HAP-1 (cell line): Measurements from ENCODE around the gene FGD6.
"Not testable (repeated sequence)": the region's sequence is repeated elsewhere in the genome, so short reads cannot be mapped to it uniquely, and the experiment has no call there.

Experiments
- DNase-seq, 2 experiments: peaks; one replicate each; pipeline ENCODE4 v3.0.0-alpha.2; 2016 to 2020; ENCODE audit warnings: low spot score in 2 of 2
- H3K27me3 ChIP-seq: fragments of 250-450 bp; sonication (Bioruptor Pico); 2 replicates; pipeline ENCODE4 v1.5.1; 2020; ENCODE audit warnings: low read depth, mild to moderate bottlenecking, moderate library complexity
- H3K36me3 ChIP-seq: fragments of 250-450 bp; sonication (Bioruptor Pico); replicated peaks from 2 replicates; pipeline ENCODE4 v1.5.1; 2020; ENCODE audit warnings: mild to moderate bottlenecking
- H3K4me1 ChIP-seq: fragments of 250-450 bp; sonication (Bioruptor Pico); 2 replicates; pipeline ENCODE4 v1.5.1; 2020; ENCODE audit warnings: mild to moderate bottlenecking
- H3K4me3 ChIP-seq: fragments of 250-450 bp; sonication (Bioruptor Pico); 2 replicates; pipeline ENCODE4 v1.5.1; 2020; ENCODE audit warnings: mild to moderate bottlenecking, moderate library complexity
- H3K9me3 ChIP-seq: fragments of 250-450 bp; sonication (Bioruptor Pico); 2 replicates; pipeline ENCODE4 v1.5.1; 2020; ENCODE audit warnings: mild to moderate bottlenecking, moderate library complexity
- in situ Hi-C: fragments of 300-500 bp; cut with MboI; formaldehyde crosslinking; loops from 3 replicates; pipeline ENCODE4 v1.14.3; 2020; ENCODE audit warnings: low sequenced_read_pairs, inconsistent platforms, mixed read lengths

The FGD6 gene

GRCh38 chr12:95196875-95197569 lies 20.2 kb downstream of the FGD6 start:
- H3K27me3 ChIP-seq, in situ Hi-C loops, DNase-seq, H3K9me3 ChIP-seq, H3K36me3 ChIP-seq, H3K4me3 ChIP-seq: not testable (repeated sequence)
- peaks cover 18% of the 10 kb centered on the region for H3K4me1 ChIP-seq

GRCh38 chr12:95195122-95195521 lies 22.1 kb downstream of the FGD6 start:
- no peaks in the 10 kb centered on the region for H3K36me3 ChIP-seq
- H3K4me1 ChIP-seq = peaks cover 7% of the 10 kb centered on the region
- in situ Hi-C loops = no loop called here
- no peak for DNase-seq
- H3K27me3 ChIP-seq = no peaks in the 10 kb centered on the region
- no peak overlapping the region for H3K4me3 ChIP-seq
- no peaks in the 10 kb centered on the region for H3K9me3 ChIP-seq

GRCh38 chr12:95193139-95193538 lies 24.1 kb downstream of the FGD6 start:
- Histone ChIP-seq H3K9me3 (no peaks in the 10 kb centered on the region), H3K4me3 (no peak overlapping the region), H3K36me3 (no peaks in the 10 kb centered on the region), H3K27me3 (no peaks in the 10 kb centered on the region), H3K4me1 (peaks cover 21% of the 10 kb centered on the region)
- in situ Hi-C loops = no loop called here
- no peak for DNase-seq

GRCh38 chr12:95192271-95192670 lies 25.0 kb downstream of the FGD6 start:
- peaks cover 24% of the 10 kb centered on the region for H3K4me1 ChIP-seq
- H3K9me3 ChIP-seq = no peaks in the 10 kb centered on the region
- in situ Hi-C loops = no loop called here
- no peaks in the 10 kb centered on the region for H3K27me3 ChIP-seq
- H3K4me3 ChIP-seq = no peak overlapping the region
- H3K36me3 ChIP-seq = no peaks in the 10 kb centered on the region
- DNase-seq = no peak

GRCh38 chr12:95191060-95191696 lies 26.1 kb downstream of the FGD6 start:
- DNase-seq = no peak
- no peaks in the 10 kb centered on the region for H3K36me3 ChIP-seq
- in situ Hi-C loops = no loop called here
- H3K4me1 ChIP-seq = peaks cover 24% of the 10 kb centered on the region
- no peaks in the 10 kb centered on the region for H3K27me3 ChIP-seq
- no peaks in the 10 kb centered on the region for H3K9me3 ChIP-seq
- H3K4me3 ChIP-seq = no peak overlapping the region

- no peak overlapping the region for H3K4me3 ChIP-seq
- peaks cover 24% of the 10 kb centered on the region for H3K4me1 ChIP-seq
- no peaks in the 10 kb centered on the region for H3K36me3 ChIP-seq
- H3K27me3 ChIP-seq = no peaks in the 10 kb centered on the region
- peak in 1 of 2 experiments; percentile 28 for DNase-seq
- in situ Hi-C loops = no loop called here
- no peaks in the 10 kb centered on the region for H3K9me3 ChIP-seq
Observed at GRCh38 chr12:95187865-95188415, 29.3 kb downstream of the FGD6 start.

GRCh38 chr12:95185854-95186253 lies 31.4 kb downstream of the FGD6 start:
- in situ Hi-C loops = no loop called here
- no peaks in the 10 kb centered on the region for H3K9me3 ChIP-seq
- DNase-seq = no peak
- H3K4me1 ChIP-seq = peaks cover 24% of the 10 kb centered on the region
- no peaks in the 10 kb centered on the region for H3K27me3 ChIP-seq
- no peaks in the 10 kb centered on the region for H3K36me3 ChIP-seq
- no peak overlapping the region for H3K4me3 ChIP-seq

- H3K36me3 ChIP-seq = no peaks in the 10 kb centered on the region
- no peak overlapping the region for H3K4me3 ChIP-seq
- in situ Hi-C loops = no loop called here
- peaks cover 23% of the 10 kb centered on the region for H3K4me1 ChIP-seq
- no peak for DNase-seq
- H3K9me3 ChIP-seq = no peaks in the 10 kb centered on the region
- no peaks in the 10 kb centered on the region for H3K27me3 ChIP-seq
Observed at GRCh38 chr12:95185072-95185471, 32.2 kb downstream of the FGD6 start.

GRCh38 chr12:95184121-95184520 lies 33.1 kb downstream of the FGD6 start:
- H3K27me3 ChIP-seq = no peaks in the 10 kb centered on the region
- H3K4me1 ChIP-seq = peaks cover 16% of the 10 kb centered on the region
- no peaks in the 10 kb centered on the region for H3K36me3 ChIP-seq
- no peak for DNase-seq
- no peak overlapping the region for H3K4me3 ChIP-seq
- H3K9me3 ChIP-seq = no peaks in the 10 kb centered on the region
- in situ Hi-C loops = no loop called here

- Histone ChIP-seq H3K9me3 (no peaks in the 10 kb centered on the region), H3K4me3 (no peak overlapping the region), H3K36me3 (no peaks in the 10 kb centered on the region), H3K27me3 (no peaks in the 10 kb centered on the region), H3K4me1 (peaks cover 4% of the 10 kb centered on the region)
- DNase-seq = no peak
- in situ Hi-C loops = no loop called here
Observed at GRCh38 chr12:95182868-95183415, 34.3 kb downstream of the FGD6 start.

- no peak for DNase-seq
- Histone ChIP-seq H3K9me3 (no peaks in the 10 kb centered on the region), H3K4me1 (no peaks in the 10 kb centered on the region), H3K27me3 (no peaks in the 10 kb centered on the region), H3K36me3 (no peaks in the 10 kb centered on the region), H3K4me3 (no peak overlapping the region)
- in situ Hi-C loops = no loop called here
Observed at GRCh38 chr12:95181103-95181502, 36.2 kb downstream of the FGD6 start.

GRCh38 chr12:95179011-95179410 lies 38.3 kb downstream of the FGD6 start:
- H3K4me3 ChIP-seq = no peak overlapping the region
- in situ Hi-C loops = no loop called here
- H3K9me3 ChIP-seq = no peaks in the 10 kb centered on the region
- H3K4me1 ChIP-seq = no peaks in the 10 kb centered on the region
- no peak for DNase-seq
- no peaks in the 10 kb centered on the region for H3K36me3 ChIP-seq
- no peaks in the 10 kb centered on the region for H3K27me3 ChIP-seq

- no peak for DNase-seq
Observed at GRCh38 chr12:95178136-95178535, 39.1 kb downstream of the FGD6 start.

GRCh38 chr12:95177201-95177768 lies 40.0 kb downstream of the FGD6 start:
- no peak overlapping the region for H3K4me3 ChIP-seq
- no peaks in the 10 kb centered on the region for H3K36me3 ChIP-seq
- DNase-seq = no peak
- H3K4me1 ChIP-seq = no peaks in the 10 kb centered on the region
- H3K9me3 ChIP-seq = no peaks in the 10 kb centered on the region
- H3K27me3 ChIP-seq = no peaks in the 10 kb centered on the region
- in situ Hi-C loops = no loop called here

More at GRCh38 chr12:95178136-95178535, 39.1 kb downstream of the FGD6 start:
- in situ Hi-C loops = no loop called here
- no peaks in the 10 kb centered on the region for H3K9me3 ChIP-seq
- H3K4me3 ChIP-seq = no peak overlapping the region
- no peaks in the 10 kb centered on the region for H3K36me3 ChIP-seq
- H3K27me3 ChIP-seq = no peaks in the 10 kb centered on the region
- no peaks in the 10 kb centered on the region for H3K4me1 ChIP-seq
